ENCODE data around the gene GNPTG. TPM values are rescaled to one million over a fixed set of nuclear protein-coding genes. Genes with fewer than 3 reads are reported as not detected.

GNPTG gene
- total and polyA plus RNA-seq, 2 donors (not counting 3 experiments of a cell fraction or from before 2014, with no cell fraction given), result 51.6 to 109 TPM

DNA sequence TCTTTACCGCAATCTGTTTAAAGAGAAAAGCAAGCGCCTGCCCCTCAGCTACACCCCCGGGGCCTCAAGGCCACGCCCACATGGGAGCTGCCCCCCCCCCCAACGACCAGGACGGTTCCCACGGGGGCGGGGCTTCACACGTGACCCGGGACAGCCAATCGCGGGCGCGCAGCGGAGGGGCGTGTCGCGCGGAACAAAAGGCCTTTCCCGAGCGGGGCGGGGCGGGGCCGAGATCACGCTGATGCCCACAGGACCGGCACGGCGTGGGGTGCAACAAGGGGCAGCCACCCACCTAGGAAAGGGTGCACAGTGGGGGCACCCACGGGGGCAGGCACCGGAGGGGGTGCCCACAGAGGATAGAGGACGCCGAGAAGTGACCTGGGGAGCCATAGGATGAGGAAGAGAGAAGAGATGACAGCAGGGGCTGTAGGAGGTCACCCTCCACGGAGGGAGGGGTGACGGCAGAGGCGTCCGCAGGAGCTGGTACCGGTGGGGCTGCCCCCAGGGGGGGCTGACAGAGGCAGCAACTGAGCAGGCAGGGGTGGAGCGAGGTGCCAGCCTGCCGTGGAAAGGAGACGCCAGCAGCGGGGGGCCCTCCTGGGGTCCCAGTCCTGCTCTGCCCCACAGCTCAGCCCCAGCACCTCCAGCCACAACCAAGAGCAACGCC is 56.6 kb downstream of the GNPTG start:
- DNase-seq (ENCODE audit: low read depth, low spot score), result peak; percentile 92
- H3K79me2 ChIP-seq (ENCODE audit: control insufficient read depth, insufficient read depth, low read length), result no peaks in the 10 kb centered on the region
- peaks cover 5% of the 10 kb centered on the region for H3K4me1 ChIP-seq (ENCODE audit: control insufficient read depth, extremely low read depth, insufficient read depth, low read length)
- no peak overlapping the region for H3K27ac ChIP-seq (ENCODE audit: insufficient read depth, low read depth, low read length)
- H2AFZ ChIP-seq (ENCODE audit: low read depth, low read length), result peak overlapping the region; percentile 84
- no peaks in the 10 kb centered on the region for H4K20me1 ChIP-seq (replicated peaks; ENCODE audit: control insufficient read depth, extremely low read depth, insufficient read depth, low read length)
- no peaks in the 10 kb centered on the region for H3K9me1 ChIP-seq (replicated peaks; ENCODE audit: control insufficient read depth, extremely low read depth, insufficient read depth, low read length)
- FAIRE-seq, result peak; percentile 95
- H3K4me3 ChIP-seq (replicated peaks in 1 of 3; ENCODE audit: insufficient read depth in 1 of 3, low read depth in 1 of 3, low read length in 3 of 3), result peak overlapping the region; percentile 35 to 51 (median 46)
- no TSS peak for BruUV-seq (replicated peaks)
- POLR2A ChIA-PET, result interaction anchor here (0.5 kb wide), 1 partner anchor 215 kb away, joined by 3 read pairs; no protein-coding TSS in a partner anchor
- no peaks in the 10 kb centered on the region for H3K9me3 ChIP-seq (replicated peaks; ENCODE audit: control insufficient read depth, insufficient read depth, low read length)
- TF ChIP-seq JUN (IDR thresholded peaks at IDR 0.05; ENCODE audit: borderline replicate concordance, insufficient read depth, insufficient read length, low read depth) (no peak), MAX (IDR thresholded peaks at IDR 0.05; ENCODE audit: insufficient read depth, insufficient read length) (peak; percentile 80), POLR2A (IDR thresholded peaks at IDR 0.05; ENCODE audit: low read depth, low read length) (no peak), MYC (IDR thresholded peaks at IDR 0.05; ENCODE audit: low read depth, low read length) (no peak)
- H3K9ac ChIP-seq (replicated peaks; ENCODE audit: extremely low read depth, insufficient read depth, low read length), result peak overlapping the region; percentile 8
- intact Hi-C loops (cut with micrococcal nuclease), result loop anchor here (5.0 to 10.0 kb wide), 2 partner anchors 104 to 134 kb away; partner anchors contain the start of gene UBE2I
- H3K36me3 ChIP-seq (ENCODE audit: control insufficient read depth in 2 of 2, extremely low read depth in 1 of 2, insufficient read depth in 2 of 2, low read length in 2 of 2), result peaks cover 0 to under 1% of the 10 kb centered on the region in 2 experiments
- dilution Hi-C loops (cut with MboI; ENCODE audit: extremely low pct_ligation_motif_present, low sequenced_read_pairs), result no loop called here
- H3K27me3 ChIP-seq (ENCODE audit: control insufficient read depth in 2 of 2, insufficient read depth in 2 of 2, low read length in 2 of 2), result no peaks in the 10 kb centered on the region
- peak overlapping the region; percentile 60 for H3K4me2 ChIP-seq (ENCODE audit: insufficient read depth, low read length)
- CTCF ChIA-PET, result interaction anchor here (1.0 to 2.0 kb wide), 3 partner anchors 13 to 86 kb away, joined by 3 to 6 read pairs (median 4); partner anchors contain the start of gene UQCC4

DNA sequence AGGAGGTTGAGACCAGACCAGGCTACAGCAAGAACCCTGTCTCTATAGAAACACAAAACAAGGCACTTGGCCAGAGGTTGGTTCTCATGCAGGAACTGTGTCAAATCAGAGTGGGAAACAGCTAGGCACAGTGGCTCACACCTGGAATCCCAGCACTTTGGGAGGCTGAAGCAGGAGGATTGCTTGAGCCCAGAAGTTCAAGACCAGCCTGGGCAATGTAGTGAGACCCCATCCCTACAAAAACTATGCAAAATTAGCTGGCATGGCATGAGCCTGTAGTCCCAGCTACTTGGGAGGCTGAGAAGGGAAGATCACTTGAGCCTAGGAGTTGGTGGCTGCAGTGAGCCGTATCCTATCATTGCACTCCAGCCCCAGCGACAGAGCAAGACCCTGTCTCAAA is 61.1 kb downstream of the GNPTG start:
- H3K9ac ChIP-seq (replicated peaks; ENCODE audit: extremely low read depth, insufficient read depth, low read length), result no peak overlapping the region
- H3K4me2 ChIP-seq (ENCODE audit: insufficient read depth, low read length), result no peak overlapping the region
- dilution Hi-C loops (cut with MboI; ENCODE audit: extremely low pct_ligation_motif_present, low sequenced_read_pairs), result no loop called here
- intact Hi-C loops (cut with micrococcal nuclease), result no loop called here
- FAIRE-seq, result no peak
- ChIA-PET CTCF (interaction anchor here (0.7 to 2.7 kb wide), 3 partner anchors 49 to 1042 kb away, joined by 3 to 19 read pairs (median 5); no protein-coding TSS in a partner anchor), POLR2A (interaction anchor here (0.6 kb wide), 1 partner anchor 1183 kb away, joined by 4 read pairs; no protein-coding TSS in a partner anchor)
- H3K4me3 ChIP-seq (replicated peaks in 1 of 3; ENCODE audit: insufficient read depth in 1 of 3, low read depth in 1 of 3, low read length in 3 of 3), result no peak overlapping the region
- no peak for DNase-seq (ENCODE audit: low read depth, low spot score)
- no peaks in the 10 kb centered on the region for H4K20me1 ChIP-seq (replicated peaks; ENCODE audit: control insufficient read depth, extremely low read depth, insufficient read depth, low read length)
- TF ChIP-seq JUN (IDR thresholded peaks at IDR 0.05; ENCODE audit: borderline replicate concordance, insufficient read depth, insufficient read length, low read depth) (no peak), POLR2A (IDR thresholded peaks at IDR 0.05; ENCODE audit: low read depth, low read length) (no peak), EZH2 (IDR thresholded peaks at IDR 0.05; ENCODE audit: borderline replicate concordance, low read depth, low read length, severe bottlenecking) (no peak), POLR2AphosphoS5 (IDR thresholded peaks at IDR 0.05; ENCODE audit: insufficient read depth, low read depth, low read length) (no peak), MAX (IDR thresholded peaks at IDR 0.05; ENCODE audit: insufficient read depth, insufficient read length) (no peak), GATA2 (IDR thresholded peaks at IDR 0.05; ENCODE audit: insufficient read depth, insufficient read length, low read depth, low read length) (no peak), MYC (IDR thresholded peaks at IDR 0.05; ENCODE audit: low read depth, low read length) (no peak), CTCF (IDR thresholded peaks at IDR 0.05; ENCODE audit: extremely low read depth in 1 of 2, insufficient read depth in 1 of 2, low read depth in 1 of 2, low read length in 2 of 2) (no peak), FOS (IDR thresholded peaks at IDR 0.05; ENCODE audit: borderline replicate concordance, insufficient read depth, low read length) (no peak)
- peaks cover 8% of the 10 kb centered on the region for H3K4me1 ChIP-seq (ENCODE audit: control insufficient read depth, extremely low read depth, insufficient read depth, low read length)
- H3K27ac ChIP-seq (ENCODE audit: insufficient read depth, low read depth, low read length), result no peak overlapping the region
- no peaks in the 10 kb centered on the region for H3K9me3 ChIP-seq (replicated peaks; ENCODE audit: control insufficient read depth, insufficient read depth, low read length)
- no peaks in the 10 kb centered on the region for H3K79me2 ChIP-seq (ENCODE audit: control insufficient read depth, insufficient read depth, low read length)
- BruUV-seq (replicated peaks), result no TSS peak
- no peaks in the 10 kb centered on the region for H3K27me3 ChIP-seq (ENCODE audit: control insufficient read depth in 2 of 2, insufficient read depth in 2 of 2, low read length in 2 of 2)
- H3K9me1 ChIP-seq (replicated peaks; ENCODE audit: control insufficient read depth, extremely low read depth, insufficient read depth, low read length), result no peaks in the 10 kb centered on the region
- no peaks in the 10 kb centered on the region for H3K36me3 ChIP-seq (ENCODE audit: control insufficient read depth in 2 of 2, extremely low read depth in 1 of 2, insufficient read depth in 2 of 2, low read length in 2 of 2)
- no peak overlapping the region for H2AFZ ChIP-seq (ENCODE audit: low read depth, low read length)
